HG03108 (cell line): ENCODE measurements around the gene POLE.

Experiments used
- ATAC-seq: cut with Tn5 transposase; IDR thresholded peaks from one replicate; pipeline ENCODE4 v1.9.1; 2021; ENCODE audit warnings: moderate library complexity; ENCODE audit not compliant: unreplicated experiment

POLE gene

DNA sequence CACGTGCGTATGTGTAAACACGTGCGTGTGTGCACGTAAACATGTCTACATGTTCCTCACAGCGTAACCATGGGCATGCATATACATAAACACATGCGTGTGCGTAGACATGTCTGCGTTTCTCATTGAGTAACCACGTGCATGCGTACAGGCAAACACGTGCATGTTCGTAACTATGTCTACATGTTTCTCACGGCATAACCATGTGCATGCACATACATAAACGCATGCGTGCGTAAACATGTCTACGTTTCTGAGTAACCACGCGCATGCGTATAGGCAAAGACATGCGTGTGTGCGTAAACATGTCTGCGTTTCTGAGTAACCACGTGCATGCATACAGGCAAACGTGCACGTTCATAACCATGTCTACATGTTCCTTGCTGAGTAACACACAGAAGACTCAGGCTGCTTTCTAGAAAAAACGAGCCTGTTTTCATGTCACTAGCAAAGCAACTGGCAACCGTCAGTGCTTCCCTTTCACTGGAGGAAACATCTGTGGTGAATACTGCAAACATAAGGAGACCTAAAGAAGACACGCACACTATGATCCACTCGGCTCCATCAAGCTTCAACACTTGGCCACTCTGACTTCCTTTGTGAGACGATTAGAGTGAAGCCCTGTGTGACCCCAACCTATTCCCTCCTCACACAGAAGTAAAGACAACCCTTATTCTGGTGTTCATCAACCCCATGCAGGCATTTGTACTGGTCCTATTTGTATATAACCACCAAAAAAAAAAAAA lies 28.8 kb downstream of the POLE start:
- no peak for ATAC-seq

DNA sequence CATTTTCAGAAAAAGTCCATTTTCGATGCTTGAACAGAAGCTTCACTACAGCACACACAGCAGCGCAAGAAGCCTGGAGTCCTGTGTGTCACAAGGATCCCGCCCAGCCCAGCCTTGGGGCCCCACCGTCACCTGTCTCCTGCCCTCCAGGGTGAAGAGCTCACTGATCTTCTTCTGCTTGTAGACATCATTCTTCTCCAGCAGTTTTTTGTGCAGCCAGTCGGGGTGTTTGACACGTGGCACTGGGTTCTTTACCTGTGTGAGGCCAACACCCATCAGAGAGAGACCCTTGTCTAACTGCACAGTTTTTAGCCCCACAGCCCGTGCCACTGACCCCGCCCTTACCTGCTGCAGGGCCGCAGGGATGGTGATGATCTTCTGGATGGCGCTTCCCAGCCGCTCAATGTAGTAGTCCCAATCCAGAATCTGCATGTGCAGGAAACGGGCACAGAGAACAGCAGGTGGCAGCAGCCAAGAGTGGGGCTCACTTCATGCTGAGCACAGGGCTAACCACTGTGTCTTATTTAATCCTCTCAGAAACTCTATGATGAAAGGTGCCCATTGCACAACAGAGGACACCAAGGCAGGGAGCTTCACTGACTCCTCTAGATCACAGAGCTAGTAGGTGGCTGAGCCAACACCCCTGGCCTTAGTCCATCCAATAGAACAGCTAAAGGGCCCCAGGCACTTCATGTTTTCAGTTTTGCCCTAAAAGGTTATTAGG lies 30.0 kb downstream of the POLE start:
- no peak for ATAC-seq

DNA sequence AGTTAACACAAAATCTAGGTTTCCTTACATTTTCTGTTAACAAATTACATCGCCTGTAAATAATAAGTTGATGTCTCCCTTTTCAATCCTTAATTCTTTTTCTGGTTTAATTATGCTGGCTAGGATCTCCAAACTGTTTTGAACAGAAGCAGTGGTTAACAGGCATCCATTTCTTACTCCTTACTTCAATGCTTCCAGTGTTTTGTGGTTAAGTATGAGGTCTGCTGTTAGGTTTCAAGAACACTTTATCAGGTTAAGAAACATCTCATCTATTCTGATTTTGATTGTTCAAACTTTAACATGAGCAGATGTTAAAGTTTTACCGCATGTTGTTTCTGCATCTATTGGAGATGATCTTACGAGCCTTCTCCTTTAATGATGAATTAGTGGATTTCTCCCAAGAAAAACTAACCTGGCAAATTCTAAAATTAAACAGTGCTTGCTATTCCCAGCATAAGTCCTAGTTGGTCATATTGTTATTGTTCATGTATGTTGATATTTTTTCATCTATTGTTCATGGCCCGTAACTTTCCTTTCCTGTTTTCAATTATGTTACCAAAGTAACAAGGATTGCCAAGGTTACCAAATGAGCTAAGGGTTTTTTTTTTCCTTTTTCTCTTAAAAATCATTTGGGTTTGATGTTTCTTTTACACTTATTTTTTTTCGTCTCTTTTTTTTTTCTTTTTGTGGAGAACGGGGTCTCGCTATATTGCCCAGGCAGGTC lies 33.4 kb downstream of the POLE start:
- no peak for ATAC-seq

DNA sequence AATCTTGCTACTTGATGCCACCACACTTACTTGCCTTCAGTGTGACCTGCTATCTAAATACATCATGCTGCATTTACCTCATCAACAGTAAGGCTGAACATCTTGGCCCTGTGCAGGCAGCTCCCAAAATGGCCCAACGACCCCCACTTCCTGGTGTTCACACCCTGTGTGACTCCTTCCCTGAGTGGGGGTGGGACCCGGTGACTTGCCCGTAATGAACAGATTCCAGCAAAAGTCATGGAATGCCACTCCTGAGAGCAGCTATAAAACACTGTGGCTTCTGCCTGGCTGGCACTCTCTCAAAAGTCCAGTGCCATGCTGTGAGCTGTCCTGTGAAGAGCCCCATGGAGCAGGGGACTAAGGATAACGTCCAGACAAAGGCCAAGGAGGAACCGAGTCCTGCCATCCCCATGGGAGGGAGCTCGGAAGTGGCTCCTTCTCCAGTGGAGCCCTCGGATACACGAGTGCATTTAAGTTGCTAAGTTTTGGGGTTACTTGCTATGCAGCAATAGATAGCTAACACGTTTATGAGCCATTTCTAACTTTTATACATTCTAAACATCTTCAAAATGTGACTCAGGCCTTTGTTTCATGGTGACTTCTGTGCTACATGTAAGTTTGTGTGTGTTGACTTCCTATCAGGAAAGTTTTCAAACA lies 35.6 kb downstream of the POLE start:
- no peak for ATAC-seq

DNA sequence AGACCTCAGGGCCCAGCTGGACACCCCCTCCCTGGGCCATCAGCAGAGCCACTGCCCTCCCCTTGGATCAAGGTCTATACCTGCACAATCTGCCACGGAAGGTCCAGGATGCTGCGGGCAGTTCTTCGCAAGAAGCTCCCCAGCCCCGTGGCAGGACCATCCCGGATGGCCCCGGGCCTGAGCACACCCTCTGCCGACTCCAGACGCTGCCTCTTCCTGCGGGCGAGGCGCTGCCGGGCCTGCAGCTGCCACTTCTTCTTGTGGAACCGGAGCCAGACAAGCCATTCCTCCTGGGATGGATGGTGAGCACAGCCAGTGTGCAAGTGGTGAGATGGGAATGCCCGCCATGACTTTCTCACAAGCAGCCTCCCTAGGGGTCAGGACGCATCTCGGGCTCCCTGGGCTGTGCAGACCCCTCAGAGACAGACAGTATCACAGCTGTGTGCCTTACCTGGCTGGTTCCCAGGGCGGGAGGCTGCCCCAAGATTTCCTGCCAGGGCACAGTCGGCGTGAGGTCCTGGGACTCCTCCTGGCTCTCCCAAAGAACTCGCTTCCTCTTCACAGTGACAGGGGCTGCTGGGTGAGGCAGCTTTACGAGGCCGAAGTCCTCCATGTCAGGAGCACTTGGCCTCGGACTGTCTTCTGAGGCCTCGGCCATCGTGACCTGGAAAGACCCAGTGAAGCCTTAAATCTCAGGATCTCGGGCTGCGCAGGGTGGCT lies 37.8 kb downstream of the POLE start:
- ATAC-seq: no peak

DNA sequence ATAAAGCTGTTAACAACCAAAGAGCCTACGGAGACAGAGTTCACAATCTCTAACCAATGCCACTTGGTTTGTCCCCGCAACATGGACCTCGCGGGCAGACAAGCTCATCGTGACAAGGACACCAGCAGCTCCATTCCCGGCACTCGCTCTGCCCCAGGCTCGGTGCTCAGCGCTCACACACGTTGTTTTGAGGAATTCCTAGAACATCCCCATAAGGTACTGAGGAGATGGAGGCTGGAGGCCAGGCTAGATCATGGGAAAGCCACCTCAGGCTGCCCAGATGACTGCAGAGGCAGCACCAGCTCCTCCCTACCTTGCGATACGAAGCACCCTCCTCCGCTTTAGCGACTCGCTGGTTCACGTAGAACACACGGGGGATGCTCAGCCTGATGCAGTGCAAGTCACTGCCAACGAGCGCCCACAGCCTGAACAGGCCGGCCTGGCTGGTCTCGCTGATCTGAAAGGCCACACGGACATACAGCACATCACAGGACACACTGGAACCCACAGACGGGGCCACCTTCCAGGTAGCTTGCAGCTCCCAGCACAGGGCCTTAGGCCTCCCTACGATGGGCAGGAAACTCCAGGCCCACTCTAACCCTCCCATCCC lies 38.4 kb downstream of the POLE start:
- ATAC-seq: no peak

DNA sequence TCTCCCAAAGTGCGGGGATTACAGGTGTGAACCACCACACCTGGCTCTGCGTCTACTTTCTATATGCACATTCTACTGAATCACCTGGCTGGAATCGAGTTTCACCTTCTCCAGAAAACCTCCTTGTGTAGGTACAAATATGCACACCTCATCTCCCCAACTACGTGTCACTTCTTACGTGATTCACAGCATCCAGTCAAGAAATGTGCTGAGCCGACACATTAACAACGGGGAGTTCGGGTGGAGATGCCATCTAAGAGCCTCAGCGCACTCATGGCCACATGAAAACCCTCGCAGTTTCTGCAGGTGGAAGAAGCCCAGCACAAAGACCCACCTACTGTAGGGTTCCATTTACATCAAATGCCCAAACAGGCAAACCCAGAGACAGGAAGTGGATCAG lies 39.3 kb downstream of the POLE start:
- ATAC-seq: no peak

DNA sequence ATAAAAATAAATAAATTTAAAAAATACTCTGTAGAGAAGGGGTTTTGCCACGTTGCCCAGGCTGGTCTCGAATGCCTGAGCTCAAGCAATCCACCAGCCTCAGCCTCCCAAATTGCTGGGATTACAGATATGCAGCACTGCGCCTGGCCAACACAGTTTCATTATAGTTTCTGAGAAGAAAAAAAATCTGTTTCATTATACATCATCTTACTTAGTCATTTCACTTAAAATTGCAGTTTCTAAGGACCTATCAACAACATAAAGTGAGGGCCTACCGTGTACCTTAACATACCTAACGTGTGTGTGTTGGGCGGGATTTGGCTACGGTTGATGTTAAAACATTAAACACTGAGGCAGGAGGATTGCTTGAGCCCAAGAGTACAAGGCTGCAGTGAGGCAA lies 40.3 kb downstream of the POLE start:
- no peak for ATAC-seq

DNA sequence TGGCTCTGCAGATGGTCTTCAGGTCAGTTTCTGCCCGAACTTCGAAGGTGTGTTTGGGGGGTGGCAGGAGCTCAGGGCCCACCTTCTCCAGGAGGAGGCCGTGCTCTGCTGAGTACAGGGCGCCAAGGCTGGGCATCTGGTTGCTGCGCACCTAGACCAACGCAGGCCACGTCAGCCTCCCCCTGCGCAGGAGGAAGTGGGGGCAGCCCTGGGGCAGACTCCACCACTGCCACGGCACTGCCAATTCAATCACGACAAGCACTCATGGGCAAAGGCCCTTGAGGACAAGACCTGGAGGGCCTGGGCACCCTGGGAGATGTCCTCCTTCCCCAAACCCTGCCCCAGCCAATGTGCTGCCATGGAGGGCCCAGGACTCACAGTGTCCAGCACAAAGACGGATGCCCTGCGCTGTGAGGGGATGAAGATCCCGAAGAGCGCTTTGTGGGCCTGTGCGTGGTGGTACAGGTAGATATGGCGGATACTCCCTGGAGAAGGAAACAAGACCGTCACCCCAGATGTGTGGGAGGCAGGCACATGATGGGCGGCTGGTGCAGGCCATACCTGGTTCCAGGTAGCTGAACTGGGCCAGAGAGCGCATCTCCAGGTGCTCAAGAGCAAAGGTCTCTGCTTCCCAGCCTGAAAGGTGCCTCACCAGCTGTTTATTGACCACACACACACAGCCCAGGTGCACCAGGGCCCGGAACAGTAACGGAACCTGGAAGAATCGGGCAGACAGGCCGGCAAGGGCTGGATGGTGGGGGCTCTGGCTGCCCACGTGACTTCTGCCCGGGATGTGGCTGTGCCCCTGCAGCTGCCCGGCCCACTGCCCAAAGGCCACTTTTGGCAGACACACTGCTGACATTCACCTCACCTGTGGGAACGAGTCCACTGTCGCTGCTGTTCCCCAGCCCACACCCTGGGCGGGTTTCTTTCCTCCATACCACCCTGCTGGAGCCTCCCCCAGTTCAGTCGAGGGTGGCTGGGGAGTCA lies 44.0 kb downstream of the POLE start:
- no peak for ATAC-seq

DNA sequence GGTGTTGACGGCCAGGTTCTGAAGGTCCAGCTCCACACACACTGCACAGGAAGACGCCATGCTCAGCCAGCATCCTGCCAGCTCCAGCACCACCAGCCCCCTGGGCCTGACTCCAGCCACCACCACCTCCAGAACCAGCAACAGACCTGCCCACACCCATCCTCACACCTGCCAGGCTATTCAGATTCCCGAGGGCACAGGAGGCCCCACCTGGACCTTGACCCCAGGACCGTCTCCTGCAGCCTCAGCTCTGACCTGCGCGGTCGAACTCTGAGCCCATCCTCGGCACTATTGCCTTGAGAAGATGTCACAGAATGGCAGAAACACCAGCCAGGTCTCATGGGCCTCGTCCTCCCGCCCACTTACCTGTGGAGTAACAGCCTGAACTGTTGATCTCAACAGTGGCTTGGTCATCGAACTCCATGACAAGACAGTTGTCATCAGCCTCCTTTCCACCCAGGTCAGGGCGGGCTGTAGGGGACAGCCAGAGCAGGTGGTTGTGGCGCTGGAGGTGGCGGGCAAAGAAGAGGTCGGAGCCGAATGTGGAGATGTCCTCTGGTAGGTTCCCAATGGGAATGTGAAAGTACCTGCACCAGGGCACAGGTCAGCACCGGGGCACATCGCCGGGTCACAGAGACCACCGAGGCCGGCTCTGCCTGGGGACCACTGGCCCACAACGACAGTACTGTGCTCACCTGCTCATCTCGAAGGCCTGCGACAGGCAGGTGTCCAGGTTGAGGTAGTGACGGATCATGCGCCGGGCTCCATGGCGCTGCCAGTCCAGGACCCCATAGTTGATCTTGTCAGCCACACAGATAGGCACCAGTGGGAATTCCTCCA lies 45.1 kb downstream of the POLE start:
- no peak for ATAC-seq

DNA sequence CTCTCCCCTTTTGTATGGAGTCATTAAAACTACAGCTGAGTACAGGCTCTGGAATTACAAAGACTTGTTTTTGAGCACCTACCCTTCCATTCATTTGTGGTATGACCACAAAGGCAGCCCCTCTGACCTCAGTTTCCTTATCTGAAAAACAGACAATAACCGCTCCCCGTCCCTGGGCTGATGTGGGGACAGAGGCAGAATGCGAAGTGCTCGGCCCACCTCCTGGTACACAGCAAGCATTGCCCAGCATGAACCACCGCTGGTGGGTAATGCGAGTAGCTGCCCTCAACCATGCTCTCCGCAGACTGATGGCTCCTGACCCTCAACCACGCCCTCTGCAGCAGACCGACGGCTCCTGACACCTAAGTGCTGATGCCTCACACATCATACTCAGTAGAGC lies 46.2 kb downstream of the POLE start:
- ATAC-seq: no peak

DNA sequence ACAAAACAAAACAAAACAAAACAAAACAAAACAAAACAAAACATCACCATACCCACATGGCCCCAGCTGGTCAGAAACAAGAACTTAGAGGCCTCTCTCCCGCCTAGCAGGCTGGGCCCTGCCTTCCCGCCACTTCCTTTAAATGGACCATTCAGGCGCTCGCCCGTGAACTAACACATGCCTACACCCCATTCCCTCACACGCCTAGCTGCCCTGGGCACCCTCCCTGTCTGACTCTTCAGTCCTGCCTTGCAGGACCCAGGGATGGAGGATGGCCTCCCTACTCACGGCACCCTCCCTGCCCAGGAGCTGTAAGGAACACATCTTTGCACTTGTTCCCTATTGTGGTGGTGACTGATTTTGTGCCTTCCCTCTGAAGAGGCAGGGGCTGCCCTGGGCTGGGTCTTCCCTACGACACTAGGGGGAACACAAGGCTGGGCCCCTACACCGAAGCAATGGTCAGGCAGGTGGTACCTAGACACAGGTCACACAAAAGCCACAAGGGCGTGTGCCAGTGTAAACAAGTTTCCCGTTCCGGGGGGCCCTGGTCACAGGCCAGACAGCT lies 47.1 kb downstream of the POLE start:
- ATAC-seq: no peak

DNA sequence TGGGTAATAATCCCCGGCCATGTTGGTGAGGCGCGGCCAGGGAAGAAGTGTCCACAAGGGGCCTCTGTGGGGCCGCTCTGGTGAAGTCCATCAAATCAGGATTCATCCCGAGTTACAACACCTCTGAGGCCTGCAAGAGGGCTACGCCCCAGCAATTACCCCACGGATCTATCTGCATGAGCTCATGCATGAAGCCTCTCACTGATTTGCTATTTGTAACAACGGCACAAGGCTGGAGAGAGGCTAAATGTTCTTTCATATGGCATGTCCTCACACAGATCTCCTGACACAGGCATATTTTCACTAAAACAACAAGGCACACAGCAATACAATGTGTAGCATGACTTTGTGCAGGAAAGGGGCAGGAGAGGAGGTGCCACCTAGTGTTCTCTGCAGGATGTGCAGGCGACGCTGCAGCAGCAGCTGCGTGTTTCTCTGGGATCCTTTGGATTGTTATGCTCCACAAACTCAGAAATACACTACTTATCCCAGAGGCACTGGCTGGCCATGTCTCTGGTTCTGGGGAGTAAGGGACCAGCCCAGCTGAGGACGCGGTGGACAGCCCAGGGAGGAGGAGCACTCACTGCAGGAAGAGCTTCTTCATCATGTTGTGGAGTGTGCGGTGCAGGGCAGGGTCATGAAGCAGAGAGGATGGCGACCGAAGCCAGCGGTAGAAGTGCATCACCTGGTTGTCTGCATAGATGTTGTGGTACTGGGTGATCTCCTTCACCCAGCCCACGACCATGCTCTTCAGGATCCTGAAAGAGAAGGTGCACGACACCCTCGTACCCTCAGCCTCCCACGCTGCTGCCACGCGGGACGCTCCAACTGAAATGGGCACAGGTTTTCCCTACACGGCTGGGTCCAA lies 48.4 kb downstream of the POLE start:
- no peak for ATAC-seq

DNA sequence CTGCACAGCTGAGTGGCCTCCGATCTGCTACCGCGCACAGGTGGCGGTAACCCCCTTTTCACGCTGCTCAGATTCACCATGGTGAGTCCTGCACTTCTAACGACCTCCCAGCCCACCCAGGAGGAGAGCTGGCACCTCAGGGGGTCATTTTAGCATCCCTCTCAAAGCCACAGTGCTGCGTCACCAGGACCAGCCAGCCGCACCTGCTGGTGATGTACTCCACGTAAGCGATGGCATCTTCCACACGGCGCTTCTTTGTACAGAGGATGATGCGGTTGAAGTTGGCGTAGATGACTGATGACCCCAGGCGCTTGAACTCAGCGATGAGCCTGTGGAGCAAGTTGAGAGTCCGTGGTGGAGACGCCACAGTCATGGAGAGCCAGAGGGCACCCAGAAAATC lies 49.3 kb downstream of the POLE start:
- no peak for ATAC-seq

DNA sequence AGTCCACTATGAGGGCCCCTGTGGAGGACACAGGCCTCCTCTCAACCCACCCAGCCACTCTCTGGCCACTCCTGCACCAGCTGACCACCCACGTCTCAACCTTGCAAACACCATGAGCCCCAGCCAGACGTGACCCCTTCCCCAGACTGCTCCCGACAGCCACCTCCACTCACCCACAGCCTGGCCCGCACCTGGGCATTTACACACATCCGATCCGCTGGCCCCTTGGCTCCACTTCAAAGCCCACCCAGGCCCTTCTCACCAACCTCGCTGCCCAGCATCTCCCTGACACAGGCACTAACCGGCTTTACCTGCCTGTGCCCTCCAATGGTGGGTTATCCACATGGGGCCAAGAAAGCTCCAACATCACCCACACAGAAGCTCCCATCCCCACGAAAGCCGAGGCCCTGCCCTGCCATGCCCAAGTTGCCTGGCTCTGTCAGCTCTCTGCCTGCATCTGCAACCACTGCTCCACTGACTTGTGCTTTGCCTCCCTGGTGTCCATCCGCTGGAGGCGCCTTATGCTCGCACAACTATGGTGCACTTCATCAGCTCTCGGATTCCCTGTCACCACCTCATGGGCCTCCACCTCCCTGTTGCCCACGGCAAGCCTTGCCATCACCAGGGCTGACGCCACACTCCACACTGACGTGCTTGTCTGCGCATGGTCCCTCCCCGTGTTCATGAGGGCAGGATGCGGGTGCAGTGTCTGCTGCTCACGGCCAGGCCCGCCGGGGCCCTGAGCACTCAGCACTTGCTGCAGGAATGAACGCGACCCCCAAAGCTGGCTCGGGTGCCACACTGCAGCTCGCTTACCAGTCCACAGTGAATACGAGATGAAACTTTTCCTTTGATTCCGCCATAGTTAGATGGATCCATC lies 51.8 kb downstream of the POLE start:
- ATAC-seq: no peak

DNA sequence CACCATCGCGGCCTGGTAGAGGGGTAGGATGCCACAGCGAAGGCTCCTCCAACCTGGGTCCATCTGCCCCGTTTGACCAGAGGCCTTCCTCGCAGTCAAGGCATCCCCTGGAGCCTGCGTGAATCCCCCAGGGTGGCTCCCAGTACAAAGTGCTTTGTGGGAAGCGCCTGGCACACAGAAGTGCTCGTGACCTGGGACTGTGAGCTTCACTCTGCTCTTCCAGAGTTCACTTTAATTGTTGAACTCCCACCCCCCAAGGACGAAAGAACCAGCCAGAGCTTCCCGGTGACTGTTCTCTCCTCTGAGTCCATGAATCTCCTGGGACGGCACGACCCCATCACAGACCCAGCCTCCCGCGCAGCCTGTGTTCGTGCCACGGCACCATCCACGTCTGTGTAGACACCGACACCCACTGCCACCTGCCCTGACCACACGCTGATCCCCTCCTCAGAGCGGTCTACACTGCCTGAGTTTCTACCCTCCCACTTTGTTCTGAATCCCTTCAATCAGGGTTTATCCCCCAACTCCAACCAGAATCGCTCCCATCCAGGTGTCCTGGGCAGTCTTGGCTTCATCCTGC lies 52.6 kb downstream of the POLE start:
- no peak for ATAC-seq
